ENCODE data around the gene TSPAN32.

- TF ChIP-seq, protein P1, sequence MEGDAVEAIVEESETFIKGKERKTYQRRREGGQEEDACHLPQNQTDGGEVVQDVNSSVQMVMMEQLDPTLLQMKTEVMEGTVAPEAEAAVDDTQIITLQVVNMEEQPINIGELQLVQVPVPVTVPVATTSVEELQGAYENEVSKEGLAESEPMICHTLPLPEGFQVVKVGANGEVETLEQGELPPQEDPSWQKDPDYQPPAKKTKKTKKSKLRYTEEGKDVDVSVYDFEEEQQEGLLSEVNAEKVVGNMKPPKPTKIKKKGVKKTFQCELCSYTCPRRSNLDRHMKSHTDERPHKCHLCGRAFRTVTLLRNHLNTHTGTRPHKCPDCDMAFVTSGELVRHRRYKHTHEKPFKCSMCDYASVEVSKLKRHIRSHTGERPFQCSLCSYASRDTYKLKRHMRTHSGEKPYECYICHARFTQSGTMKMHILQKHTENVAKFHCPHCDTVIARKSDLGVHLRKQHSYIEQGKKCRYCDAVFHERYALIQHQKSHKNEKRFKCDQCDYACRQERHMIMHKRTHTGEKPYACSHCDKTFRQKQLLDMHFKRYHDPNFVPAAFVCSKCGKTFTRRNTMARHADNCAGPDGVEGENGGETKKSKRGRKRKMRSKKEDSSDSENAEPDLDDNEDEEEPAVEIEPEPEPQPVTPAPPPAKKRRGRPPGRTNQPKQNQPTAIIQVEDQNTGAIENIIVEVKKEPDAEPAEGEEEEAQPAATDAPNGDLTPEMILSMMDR (IDR thresholded peaks at IDR 0.05; ENCODE audit: low read depth, low read length), result no peak
- TF ChIP-seq EZH2phosphoT487 (IDR thresholded peaks at IDR 0.05; ENCODE audit: low read depth), result no peak
Measured at GRCh38 chr11:2314136-2314524, 12.3 kb downstream of the TSPAN32 start.

All from OCI-LY3 (cell line).